GM18499 (cell line): ENCODE results near the gene CPA3.
A peak's percentile ranks its signal among the peaks of the same experiment; 100 is the strongest.

Experiments used
- ATAC-seq: cut with Tn5 transposase; IDR thresholded peaks from one replicate; pipeline ENCODE4 v1.9.1; 2021; ENCODE audit warnings: moderate number of reproducible peaks; ENCODE audit not compliant: insufficient read depth, unreplicated experiment

The CPA3 gene

DNA sequence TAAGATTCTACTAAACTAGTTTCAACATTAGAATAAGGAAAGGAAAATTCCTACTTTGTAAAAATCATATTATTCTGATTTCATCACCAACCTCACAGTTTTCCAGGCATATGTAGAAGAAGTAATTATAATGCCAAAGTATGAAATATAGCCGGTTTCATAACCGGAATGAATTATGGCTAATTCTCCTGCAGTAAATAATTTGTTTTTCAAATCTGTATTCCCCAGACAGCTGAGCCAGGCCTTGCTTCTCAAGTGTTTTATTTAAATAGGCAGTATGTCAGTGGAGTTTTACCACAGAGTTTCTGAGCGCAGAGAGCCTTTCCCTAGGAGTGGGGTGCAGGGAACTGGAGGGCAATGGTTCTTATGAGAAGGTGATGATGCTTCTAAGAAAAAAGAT is 8.7 kb upstream of the CPA3 start:
- no peak for ATAC-seq

DNA sequence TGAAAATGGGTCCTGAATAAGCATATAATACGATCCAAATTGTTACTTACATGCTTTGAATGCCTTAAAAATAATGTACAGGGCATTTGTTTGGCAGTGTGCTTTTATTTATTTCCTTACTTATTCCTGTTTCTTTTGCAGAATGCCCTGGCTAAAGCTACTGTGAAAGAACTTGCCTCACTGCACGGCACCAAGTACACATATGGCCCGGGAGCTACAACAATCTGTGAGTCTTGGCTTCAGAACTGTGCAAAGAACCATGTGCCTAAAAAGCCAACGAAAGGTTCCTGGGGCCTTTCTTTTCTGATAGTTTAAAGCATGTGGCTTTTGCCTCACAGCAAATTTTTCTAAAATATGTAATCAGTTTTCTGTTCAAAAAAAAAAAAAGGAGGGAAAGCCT is 7.8 kb upstream of the CPA3 start:
- ATAC-seq: no peak

DNA sequence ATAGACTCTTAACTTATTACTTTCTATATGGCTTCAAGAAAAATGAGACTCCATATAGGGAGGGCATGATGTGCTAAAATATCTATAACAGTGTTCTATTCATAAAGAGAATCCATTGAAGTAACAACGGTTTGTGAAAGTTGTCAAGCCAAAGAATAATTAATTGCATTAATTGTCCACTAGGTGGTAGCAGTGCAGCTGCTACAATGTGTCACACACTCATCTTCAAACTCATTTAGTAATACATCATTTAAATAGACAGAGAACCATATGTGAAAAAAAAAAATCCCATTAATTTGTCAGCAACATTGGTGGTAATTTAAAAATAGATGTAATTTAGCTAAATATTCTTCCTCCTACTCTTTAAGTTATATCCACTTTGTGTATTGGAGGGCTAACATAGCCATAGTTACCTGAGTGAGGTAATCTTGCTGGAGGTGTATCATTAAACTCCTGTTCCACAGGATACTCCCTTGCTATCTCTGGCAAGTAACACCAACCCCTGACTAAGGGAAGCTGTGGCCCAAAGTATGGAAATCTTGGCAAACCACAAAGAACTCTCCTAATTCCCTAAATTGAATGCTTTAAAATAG is 3.7 kb upstream of the CPA3 start:
- ATAC-seq: peak; percentile 56

DNA sequence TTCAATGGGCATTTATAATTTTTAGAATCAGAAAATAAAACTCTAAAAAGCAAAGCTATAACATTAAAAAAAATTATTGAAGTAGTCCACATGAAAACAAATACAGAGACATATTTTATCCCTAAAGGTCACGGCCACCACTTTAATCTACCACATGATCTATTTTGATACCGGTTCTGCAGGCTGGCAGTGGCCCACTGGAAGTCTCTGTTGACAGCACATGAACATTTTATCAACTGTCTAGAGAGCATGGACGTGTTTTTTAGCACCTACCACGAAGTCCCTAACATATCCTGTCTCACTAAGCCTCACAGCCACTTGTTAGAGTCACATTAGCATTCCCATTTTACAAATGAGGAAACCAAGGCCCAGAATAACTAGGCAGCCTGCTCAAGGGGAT is 1.8 kb upstream of the CPA3 start:
- ATAC-seq: no peak

DNA sequence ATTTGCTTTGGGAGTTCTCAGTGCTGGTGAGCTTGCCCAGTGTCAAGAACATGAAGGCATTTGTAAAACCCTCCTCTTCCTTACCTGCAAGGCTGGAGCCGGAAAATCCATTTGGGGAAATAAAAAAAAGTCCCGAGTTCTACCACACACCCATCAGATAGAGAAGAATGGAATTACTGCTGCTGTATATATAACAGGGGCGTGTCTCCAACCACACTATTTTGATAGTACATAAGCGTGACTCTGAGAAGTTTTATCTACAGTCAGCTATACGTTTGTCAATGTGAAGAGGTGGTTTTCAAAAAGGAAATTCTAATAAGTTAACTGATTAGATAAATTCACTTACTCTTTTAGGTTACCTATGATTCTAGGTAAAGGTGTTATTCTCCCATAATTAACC is 1.3 kb upstream of the CPA3 start:
- no peak for ATAC-seq

DNA sequence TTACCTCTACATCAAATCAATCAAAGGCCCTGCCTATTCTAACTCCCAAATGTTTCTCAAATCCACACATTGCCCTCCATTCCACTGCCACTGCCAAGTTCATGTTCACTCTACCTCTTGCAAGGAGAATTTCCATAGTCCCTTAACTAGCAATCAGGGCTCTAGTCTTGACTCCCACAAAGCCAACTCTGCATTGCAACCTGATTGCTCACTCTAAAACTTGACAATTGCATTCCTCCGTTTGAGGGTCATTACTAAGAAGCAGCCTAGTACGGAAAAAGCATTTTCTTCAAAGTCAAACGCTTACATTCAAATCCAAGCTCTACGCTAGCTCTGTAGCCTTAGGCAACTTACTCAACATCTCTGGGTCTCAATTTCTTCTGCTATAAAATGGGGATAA is 1.2 kb downstream of the CPA3 start:
- ATAC-seq: no peak

DNA sequence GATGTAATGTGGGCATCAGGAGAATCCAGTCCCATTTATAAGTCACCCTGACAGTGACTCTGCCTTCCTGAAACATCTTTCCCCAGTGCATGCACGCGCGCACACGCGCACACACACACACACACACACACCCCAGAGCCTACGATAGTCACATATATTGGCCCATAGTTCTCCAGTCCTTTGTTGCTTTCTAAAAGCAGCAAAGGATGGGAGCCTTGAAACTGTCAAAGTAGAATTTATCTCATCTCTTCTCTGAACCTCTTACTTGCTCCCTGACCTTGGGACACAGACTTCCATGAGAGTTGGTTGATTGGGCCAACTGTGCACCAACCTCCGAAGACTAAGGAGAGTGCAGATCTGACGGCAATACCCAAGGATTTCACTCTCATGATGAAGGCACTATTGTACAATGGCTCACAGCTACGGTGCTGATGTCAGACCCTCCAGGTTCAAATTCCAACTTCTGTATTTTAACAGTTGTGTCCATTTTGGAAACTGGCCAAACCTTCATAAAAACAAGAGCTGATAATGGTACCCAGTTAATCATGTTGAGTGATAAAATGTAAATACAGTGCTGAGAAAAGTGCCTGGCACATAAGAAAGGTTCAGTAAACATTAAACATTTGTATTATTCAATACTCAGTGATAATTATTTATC is 8.3 kb downstream of the CPA3 start:
- ATAC-seq: no peak

DNA sequence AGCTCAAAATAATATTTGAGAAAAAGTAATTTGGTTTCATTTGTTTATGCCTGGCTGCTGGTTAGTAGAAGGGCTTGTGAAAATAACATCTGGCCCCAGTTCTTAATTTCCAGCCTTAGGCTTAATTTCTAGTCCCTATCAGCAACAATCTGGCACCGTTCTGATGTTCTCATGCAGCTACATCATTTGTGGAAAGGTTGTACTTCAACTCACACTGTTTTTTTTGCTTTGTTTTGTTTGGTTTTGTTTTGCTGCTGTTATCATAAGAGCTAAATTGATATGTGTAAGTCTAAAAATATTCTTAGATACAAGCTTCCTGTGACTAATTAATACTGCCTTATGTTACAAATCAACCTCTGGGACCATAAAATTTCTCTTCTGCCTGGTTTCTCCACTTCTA is 8.9 kb downstream of the CPA3 start:
- ATAC-seq: no peak

DNA sequence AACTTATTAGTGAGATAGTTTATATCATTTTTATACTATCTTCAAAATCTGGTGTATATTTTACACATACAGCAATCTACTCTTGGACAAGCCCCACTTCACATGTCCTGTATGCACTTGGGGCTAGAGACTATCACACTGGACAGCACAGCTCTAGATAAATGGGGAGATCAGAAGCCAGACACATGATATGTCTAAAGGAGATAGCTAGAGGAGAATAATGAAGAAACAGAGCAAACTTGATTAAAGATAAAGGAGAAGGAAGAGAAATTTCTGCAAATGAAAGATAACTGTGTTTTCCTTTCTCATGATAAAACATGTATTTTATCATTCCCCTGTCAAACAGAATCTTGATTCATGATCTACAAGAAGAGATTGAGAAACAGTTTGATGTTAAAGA is 13.0 kb downstream of the CPA3 start:
- no peak for ATAC-seq

DNA sequence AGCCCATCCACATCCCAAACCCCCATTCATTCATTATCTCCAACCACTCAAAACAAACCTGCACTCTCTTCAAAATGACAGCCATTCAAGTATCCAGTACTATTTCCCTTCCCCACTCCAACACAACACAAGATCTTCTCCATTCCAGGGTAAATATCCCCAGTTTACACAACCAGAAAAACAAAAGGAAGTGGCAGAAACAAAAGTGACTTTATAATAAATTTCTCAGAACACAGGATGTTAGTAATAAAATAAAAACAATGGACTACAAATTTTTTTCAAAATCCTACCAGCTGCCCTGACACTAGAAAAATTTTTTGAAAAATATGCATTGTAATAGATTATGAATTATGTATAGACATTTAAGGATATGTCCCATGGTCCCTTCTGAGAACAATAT is 14.2 kb downstream of the CPA3 start:
- ATAC-seq: no peak

DNA sequence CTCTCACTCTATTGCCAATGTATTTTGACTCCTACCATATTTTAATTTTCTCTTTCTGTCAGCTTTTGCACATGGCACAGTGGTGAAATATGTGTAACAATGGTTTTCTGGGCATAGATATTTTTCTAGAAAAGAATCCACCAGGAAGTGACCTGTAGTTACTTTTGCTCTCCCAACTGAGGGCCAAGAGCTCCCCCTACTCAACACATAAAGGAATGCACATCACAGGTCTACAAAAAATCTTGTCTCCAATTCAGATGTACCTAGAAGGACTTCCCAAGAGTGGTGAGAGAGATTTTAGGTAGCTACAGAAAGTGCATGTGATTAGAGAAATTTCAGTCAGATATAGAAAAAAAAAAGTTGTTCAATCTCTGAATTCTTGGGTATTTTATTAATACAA is 15.6 kb downstream of the CPA3 start:
- ATAC-seq: no peak

DNA sequence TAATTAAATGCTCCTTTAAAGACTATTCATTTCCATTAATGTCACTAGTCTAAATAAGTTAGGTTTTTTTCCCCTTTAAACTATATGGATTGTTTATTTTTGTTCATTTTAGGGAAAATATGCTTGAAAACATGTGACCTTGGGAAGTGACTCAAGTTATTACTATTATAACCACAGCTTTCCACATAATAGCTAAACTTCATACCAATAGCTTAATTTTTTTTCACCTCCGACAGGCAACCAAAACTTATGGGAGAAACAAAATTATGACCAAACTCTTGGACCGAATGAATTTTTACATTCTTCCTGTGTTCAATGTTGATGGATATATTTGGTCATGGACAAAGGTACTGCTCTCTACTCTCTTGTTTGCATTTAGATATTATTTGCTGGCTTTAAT is 16.2 kb downstream of the CPA3 start:
- no peak for ATAC-seq

DNA sequence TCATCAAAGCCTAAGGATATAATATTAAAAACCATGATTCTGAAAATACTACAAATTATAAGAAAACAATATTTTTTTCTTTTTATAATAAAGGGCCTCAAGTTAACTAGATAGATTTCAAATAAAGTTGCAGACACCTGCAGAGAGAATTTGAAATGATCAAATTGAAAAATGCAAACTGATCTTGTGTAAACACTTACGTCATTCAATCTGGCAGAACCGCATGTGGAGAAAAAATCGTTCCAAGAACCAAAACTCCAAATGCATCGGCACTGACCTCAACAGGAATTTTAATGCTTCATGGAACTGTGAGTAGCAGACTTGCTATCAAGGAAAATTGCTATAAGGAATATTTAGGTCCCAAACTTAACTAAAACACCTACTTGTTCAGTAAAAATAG is 17.2 kb downstream of the CPA3 start:
- no peak for ATAC-seq

DNA sequence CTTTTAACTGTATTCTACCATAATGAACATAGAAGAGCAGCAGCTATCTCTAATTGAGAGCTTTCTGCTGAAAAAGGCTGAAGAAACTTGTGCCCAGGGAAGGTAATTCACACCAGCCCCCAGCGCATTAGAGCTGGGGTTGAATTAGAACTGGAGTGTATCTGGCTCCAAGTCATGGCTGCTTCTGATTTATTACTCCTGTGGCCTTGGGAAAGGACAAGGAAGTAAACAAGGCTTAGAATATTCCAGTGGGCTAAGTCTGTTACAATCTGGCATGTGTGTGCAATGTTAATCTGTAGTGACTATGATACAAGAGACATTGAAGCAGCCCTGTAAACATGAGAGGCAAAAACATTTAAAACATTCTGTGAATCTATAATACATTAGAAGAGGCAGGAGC is 18.1 kb downstream of the CPA3 start:
- no peak for ATAC-seq

DNA sequence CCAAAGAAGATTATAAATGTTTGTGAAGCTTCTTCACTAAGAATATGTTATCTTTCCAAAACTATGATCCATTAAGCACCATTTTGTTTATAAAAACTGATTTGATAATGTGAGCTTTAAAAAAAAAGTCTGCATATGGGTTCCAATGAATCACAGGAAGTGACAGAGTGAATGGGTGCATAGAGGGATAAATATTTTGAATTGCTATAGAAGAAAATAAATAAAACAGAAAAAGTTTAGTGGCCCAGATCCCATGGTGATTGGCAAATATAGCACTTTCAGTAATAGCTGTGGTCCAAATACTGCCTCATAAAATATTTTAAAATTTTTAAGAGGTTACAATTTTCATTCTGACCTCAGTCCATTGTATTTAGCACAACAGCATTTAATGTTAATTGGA is 19.2 kb downstream of the CPA3 start:
- no peak for ATAC-seq

DNA sequence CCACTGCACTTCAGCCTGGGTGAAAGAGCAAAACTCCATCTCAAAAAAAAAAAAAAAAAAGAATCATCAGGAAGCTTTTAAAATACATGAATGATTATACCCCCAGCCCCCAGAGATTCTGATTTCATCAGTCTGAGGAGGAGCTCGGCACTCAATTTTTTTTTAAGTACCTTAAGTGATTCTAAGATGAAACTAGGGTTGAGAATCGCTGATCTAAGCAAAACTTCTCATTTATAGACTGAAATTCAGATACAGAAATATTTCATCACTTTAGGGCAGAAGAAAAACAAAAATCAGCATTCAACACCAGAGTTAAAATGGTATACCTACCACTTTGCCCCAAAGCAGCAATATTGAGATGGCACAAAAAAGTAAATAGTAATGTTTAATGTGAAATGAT is 24.7 kb downstream of the CPA3 start:
- no peak for ATAC-seq

DNA sequence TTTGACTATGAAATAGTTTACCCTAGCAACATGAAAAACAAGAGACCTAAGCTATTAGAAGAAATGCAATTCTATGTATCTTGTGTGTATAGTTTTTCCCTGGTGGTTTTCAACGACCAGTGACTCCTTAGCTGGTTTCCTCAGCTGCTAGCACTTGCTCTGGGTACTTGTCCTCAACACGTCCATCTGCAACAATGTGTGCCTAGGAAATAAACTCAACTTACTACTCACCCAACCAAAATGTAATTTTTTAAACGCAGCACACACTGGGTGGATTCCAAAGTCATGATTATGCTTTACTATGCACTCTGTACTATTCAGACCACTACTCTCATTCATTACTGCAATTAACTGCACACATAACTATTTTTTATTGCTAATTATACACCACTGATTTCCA is 31.0 kb downstream of the CPA3 start:
- no peak for ATAC-seq

DNA sequence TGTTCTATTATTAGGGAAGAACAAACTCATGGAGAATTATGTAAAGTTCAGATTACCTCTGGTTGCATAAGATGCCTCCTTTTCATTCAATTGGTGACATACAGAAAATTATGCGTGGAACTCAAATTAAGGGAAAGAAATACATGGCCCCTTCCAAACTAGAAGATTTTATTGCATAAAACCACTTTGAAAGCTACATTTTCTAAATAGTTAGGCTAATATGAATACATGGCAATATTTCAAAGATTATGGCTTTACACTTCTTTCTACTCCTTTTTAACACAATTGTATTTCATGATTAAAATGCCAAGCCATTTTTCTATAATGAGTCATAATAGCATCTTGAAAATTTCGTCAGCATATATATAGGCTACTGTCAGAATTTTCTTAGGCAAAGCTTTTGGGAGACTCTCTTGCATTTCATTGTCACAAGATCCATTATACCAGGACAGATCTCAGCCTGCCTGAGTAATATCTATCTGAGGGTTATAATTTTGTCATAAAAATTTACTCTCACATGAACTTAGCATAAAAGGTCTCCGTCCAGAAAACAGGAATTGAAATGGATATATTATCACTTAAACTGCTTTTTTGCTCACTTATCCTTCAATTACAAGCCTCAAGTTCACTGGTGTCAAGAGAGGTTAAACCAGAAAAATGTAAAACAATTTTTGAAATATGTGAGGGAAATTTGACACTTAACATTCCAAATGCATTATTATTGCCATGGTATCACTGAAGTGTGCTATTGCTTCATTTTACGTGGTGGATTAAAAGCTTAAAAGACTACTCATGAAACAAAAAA is 37.1 kb downstream of the CPA3 start:
- ATAC-seq: no peak

DNA sequence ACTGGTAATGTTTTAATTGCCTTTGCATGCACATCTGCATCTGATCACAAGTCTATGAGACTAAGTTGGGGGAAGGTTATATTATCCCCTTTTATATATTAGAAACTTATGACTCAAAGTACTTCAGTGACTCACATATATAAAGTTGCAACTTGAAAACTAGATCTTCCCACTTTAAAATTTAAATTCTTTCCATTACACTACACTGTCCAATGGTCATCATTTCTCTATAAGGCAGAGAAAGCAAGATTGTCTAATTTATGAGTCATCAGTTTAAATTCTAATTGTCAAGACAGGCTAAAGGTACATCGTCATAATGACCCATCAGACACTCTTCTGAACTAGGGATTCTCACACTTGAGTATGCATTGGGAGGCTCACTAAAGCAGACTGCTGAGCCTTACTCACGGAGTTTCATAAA is 37.9 kb downstream of the CPA3 start:
- ATAC-seq: no peak

DNA sequence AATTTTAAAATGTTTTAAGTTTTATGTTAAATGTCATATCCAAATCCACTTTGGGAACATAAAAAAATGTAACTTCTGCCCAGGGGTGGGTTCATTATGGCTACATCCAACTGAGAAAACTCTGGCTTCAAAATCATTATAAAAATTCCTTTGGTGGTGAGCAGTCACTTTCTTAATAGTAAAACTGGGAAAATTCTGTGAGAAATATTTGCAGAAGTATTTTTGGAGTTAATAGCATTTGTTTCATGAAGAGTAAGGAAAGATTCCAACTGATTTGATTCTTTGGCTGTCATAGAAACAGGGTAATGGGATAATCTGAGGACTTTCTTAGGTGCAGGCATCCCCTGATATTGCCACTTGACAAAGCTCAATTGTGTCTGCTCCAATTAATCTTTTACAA is 38.8 kb downstream of the CPA3 start:
- ATAC-seq: no peak

DNA sequence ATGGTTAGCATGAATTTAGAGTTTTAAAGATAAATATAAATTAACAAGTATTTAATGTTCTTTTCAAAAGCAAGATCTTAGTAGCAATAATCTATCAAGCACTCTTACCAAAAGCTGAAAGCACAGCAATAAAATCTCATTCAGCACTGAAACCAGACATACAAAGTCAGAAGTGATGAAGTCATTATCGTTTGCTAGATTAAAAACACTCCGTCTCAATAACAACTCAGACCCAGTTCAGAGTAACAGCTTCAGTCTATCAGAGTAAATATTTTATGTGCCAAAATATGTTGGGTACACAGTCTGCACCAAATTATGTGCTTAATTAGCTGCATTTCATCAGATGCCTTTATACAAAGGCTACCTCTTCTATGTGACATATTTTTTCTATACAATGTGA is 41.6 kb downstream of the CPA3 start:
- ATAC-seq: no peak

DNA sequence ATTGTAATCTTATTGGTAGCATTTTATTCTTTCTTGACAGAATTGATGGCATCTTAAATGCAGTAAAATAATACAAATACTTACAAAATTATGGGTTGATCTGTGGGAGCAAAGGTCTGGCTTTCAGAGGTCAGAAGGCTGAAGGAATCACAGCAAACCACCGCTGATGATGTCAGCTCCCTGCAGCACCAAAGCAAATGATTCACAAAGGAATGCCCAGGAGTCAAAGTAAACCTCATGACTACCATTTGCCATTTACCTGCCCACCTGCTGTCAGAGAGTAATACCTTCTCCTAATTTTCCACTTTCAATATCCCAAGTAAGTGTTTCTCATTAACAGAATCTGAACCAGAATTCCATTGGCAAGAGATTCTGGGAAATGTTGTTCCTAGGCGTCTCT is 46.1 kb downstream of the CPA3 start:
- no peak for ATAC-seq
